Midbrain (tissue), 1 donor: ENCODE results near the gene RBFOX2.

Source experiments
- DNase-seq: peaks from one replicate; lab custom pipeline; 2025; lab: John Stamatoyannopoulos, UW

RBFOX2 gene

GRCh38 chr22:35736166-35736565 is 292.5 kb downstream of the RBFOX2 start:
- DNase-seq, result no peak

GRCh38 chr22:35735542-35735941 is 293.1 kb downstream of the RBFOX2 start:
- DNase-seq, result no peak

GRCh38 chr22:35734517-35734827 is 294.2 kb downstream of the RBFOX2 start:
- DNase-seq, result no peak

GRCh38 chr22:35733791-35734516 is 294.7 kb downstream of the RBFOX2 start:
- DNase-seq, result no peak

- DNase-seq, result no peak
Measured at GRCh38 chr22:35733036-35733435, 295.6 kb downstream of the RBFOX2 start.

- DNase-seq, result no peak
Measured at GRCh38 chr22:35732116-35732515, 296.5 kb downstream of the RBFOX2 start.

GRCh38 chr22:35731321-35731720 is 297.3 kb downstream of the RBFOX2 start:
- no peak for DNase-seq

GRCh38 chr22:35729309-35729698 is 299.3 kb downstream of the RBFOX2 start:
- DNase-seq, result no peak

- DNase-seq, result no peak
Measured at GRCh38 chr22:35728639-35729308, 299.9 kb downstream of the RBFOX2 start.

GRCh38 chr22:35727436-35727835 is 301.2 kb downstream of the RBFOX2 start:
- DNase-seq, result no peak

GRCh38 chr22:35726933-35727332 is 301.7 kb downstream of the RBFOX2 start:
- no peak for DNase-seq

GRCh38 chr22:35726398-35726797 is 302.2 kb downstream of the RBFOX2 start:
- no peak for DNase-seq

- no peak for DNase-seq
Measured at GRCh38 chr22:35725521-35725920, 303.1 kb downstream of the RBFOX2 start.

- no peak for DNase-seq
Measured at GRCh38 chr22:35721960-35722359, 306.7 kb downstream of the RBFOX2 start.

GRCh38 chr22:35719212-35719875 is 309.3 kb downstream of the RBFOX2 start:
- DNase-seq, result no peak

GRCh38 chr22:35717572-35717971 is 311.1 kb downstream of the RBFOX2 start, which contains the start of gene APOL5:
TSS of gene APOL5 (plus strand) at chr22:35717872. CDS start at chr22:35717872, 0 bp downstream.
- no peak for DNase-seq

- DNase-seq, result no peak
Measured at GRCh38 chr22:35712672-35713071, 316.0 kb downstream of the RBFOX2 start.

- no peak for DNase-seq
Measured at GRCh38 chr22:35711336-35711735, 317.3 kb downstream of the RBFOX2 start.

GRCh38 chr22:35708917-35709316 is 319.7 kb downstream of the RBFOX2 start:
- DNase-seq, result no peak

- no peak for DNase-seq
Measured at GRCh38 chr22:35708453-35708852, 320.2 kb downstream of the RBFOX2 start.

- no peak for DNase-seq
Measured at GRCh38 chr22:35705141-35705540, 323.5 kb downstream of the RBFOX2 start.

- DNase-seq, result no peak
Measured at GRCh38 chr22:35703861-35704584, 324.6 kb downstream of the RBFOX2 start.
